NCI-H2081 treated with DMSO at 0.1 percent for 48 hours (cell line): ENCODE measurements around the gene MYO9A.

Experiments used
- DNase-seq: peaks from one replicate; lab custom pipeline; 2025; lab: John Stamatoyannopoulos, UW

Gene MYO9A

DNA sequence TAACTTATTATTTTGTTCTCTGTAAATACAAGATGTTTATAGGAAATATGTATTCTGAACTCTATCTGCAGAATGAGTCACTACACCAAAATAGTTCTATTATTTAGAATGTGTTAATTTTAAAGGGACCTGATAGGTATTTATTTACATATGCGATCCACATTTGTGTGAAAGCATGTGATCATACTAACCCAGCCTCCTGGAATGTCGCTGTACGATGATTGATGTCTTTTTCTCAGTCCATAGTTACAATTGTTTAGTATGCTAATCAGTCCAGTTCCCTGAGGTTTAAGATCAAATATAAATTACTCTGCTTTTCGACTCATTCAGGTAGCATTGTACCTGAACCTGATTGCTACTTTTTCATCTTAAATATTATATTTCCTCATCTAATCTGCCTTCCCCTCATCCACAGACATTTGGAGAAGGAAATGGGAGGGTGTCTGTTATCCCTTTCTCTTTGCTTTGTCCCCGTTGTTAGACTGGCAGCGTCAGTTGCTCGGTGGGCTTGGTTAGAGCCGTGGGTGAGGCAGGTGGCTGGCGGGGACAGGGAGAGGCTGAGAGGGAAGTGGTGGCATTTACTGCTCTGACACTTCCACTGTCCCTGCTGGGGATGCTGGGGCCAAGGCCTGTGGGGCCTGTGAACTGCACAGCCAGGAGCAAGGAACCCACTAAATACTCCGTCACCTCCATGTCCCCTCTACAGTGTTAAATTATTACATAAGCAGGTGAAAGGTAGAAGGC is 335.4 kb downstream of the MYO9A start:
- DNase-seq, result no peak

DNA sequence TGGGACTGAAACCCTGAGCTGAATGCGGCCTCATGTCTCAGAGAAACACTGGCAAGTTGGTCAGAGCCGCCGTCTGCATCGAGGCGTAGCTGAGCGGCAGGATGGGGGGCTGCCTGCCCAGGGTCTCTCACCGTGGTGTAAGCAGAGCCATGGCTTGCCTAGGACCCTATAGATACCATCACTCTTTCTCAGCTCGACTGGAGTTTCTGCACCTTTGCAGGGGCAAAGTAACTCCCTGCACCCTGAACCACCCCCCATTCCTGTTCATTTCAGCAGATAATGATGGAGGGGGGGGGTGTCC is 336.0 kb downstream of the MYO9A start:
- no peak for DNase-seq

DNA sequence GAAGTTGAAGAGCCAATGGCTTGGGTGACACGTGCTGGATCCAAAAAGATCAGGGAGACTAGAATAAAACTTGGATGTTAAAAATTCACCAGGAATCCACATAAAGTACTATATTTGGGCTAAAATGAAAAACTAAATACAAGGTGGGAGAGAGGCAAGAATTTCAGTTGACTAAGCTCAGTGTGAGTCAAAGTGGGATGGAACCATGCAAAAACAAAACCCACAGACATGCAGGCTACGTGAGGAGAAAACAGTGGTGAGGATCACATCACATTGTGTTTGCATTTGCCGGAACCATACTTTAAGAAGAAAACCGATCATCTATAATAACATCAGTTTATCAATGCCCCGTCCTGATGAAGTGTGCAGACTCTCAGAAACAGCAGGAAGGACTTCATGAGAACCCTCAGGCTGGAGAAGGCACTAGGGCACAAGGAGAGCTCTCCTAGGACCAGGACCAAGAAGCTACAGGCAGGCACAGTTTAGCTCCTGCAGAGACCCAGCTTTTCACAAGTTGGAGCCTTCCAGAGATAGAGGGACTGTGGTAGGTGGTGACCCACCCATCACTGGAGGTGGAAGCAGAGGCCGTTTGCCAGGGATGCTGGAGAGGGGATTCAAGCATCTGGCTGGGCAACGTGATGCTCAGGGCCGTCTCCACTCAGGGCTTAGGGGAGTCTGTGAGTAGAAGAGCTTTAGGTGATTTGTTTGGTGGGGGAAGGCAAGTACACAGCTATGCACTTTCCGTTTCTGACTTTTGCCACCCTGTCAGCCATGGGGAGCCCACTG is 336.6 kb downstream of the MYO9A start:
- DNase-seq, result no peak

- no peak for DNase-seq
Measured at GRCh38 chr15:71780115-71780976, 337.6 kb downstream of the MYO9A start.

DNA sequence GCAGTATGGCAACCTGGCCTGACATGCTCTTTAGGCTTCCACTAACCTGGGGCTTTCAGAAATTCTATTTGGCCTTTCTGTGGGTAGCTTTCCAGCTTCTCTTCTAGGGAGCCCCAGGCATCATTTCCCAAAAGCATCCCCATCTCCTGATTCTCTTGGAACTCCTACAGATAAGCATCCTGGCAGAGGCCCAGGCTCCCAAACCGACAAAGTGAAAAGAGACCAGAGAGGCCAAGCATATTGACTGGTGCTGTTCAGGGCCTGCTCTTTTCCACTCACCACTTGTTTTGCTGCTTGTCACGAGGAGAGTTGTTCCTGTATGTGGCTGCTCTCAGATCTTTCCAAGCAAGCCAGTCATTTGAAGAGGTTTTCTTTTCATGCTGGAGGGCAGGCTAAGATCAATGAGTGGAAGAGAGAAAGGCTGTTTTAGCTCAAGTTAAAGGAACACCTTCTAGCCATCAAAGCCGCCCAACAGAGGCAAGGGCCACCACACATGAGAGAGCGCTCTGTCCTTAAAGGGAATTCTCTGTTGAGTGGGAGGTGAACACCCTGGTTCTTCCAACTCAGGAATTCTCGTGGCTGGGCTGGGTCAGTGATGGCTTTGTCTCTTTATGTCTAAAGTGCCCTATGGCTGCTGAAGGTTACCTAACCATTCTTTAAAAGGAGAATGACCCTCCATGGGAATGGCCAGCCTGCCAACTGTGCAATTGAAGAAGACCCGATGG is 338.7 kb downstream of the MYO9A start:
- no peak for DNase-seq

GRCh38 chr15:71777216-71777943 is 340.6 kb downstream of the MYO9A start:
- no peak for DNase-seq

- DNase-seq, result no peak
Measured at GRCh38 chr15:71776304-71776703, 341.6 kb downstream of the MYO9A start.

GRCh38 chr15:71775856-71776255 is 342.1 kb downstream of the MYO9A start:
- no peak for DNase-seq

DNA sequence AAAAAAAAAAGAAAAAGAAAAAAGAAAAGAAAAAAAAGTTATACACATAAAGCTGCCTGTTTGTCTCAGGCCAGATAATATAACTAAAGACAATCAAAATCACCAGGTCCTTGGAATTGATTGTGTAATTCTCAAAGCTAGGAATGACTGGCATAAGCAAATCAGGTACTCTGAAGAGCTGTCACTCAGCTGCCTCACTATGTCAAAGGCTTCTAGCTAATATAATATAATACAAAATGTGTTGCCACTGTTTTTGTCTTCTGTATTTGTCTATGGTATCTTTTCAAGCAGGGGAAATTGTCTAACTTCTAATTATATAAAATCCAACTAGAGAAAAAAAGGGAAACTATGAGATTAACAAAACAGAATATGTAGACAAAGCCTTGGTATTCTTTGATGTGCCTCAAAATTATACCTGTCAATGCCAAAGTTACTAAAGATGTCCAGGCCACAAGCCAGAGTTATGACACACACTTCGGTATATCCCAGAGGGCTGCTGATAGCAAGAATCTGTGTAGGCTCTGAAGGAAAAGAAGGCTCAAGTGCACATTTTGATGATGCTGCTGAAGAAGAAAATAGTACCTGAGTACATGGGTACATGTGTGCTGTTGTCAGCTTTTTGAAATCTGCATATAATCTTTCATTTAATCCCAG is 344.6 kb downstream of the MYO9A start:
- DNase-seq, result no peak
